IPS-NIHi7 (cell line): ENCODE data around the gene NCAM2.

Source experiments
- DNase-seq: peaks from one replicate; pipeline ENCODE4 v3.0.0; 2012; ENCODE audit warnings: mixed read lengths; ENCODE audit errors: extremely low spot score

The NCAM2 gene

GRCh38 chr21:21216047-21216446, 217.8 kb downstream of the NCAM2 start:
- DNase-seq = no peak

- no peak for DNase-seq
Measured at GRCh38 chr21:21226472-21226871, 228.3 kb downstream of the NCAM2 start.

GRCh38 chr21:21230672-21231071, 232.5 kb downstream of the NCAM2 start:
- no peak for DNase-seq

GRCh38 chr21:21231913-21232312, 233.7 kb downstream of the NCAM2 start:
- no peak for DNase-seq

- no peak for DNase-seq
Measured at GRCh38 chr21:21232320-21232719, 234.1 kb downstream of the NCAM2 start.

GRCh38 chr21:21233051-21233450, 234.8 kb downstream of the NCAM2 start:
- DNase-seq = no peak

GRCh38 chr21:21236996-21237395, 238.8 kb downstream of the NCAM2 start:
- no peak for DNase-seq

- no peak for DNase-seq
Measured at GRCh38 chr21:21238629-21239400, 240.6 kb downstream of the NCAM2 start.

- DNase-seq = no peak
Measured at GRCh38 chr21:21241391-21241790, 243.2 kb downstream of the NCAM2 start.

- no peak for DNase-seq
Measured at GRCh38 chr21:21246007-21246406, 247.8 kb downstream of the NCAM2 start.

- no peak for DNase-seq
Measured at GRCh38 chr21:21247424-21247823, 249.2 kb downstream of the NCAM2 start.

GRCh38 chr21:21262048-21262447, 263.8 kb downstream of the NCAM2 start:
- no peak for DNase-seq

GRCh38 chr21:21268061-21268471, 269.9 kb downstream of the NCAM2 start:
- DNase-seq = no peak

GRCh38 chr21:21268885-21269284, 270.7 kb downstream of the NCAM2 start:
- no peak for DNase-seq

GRCh38 chr21:21279193-21279901, 281.1 kb downstream of the NCAM2 start:
- no peak for DNase-seq

GRCh38 chr21:21283810-21284209, 285.6 kb downstream of the NCAM2 start:
- no peak for DNase-seq

- DNase-seq = no peak
Measured at GRCh38 chr21:21286170-21286798, 288.1 kb downstream of the NCAM2 start.

- DNase-seq = no peak
Measured at GRCh38 chr21:21290751-21291150, 292.5 kb downstream of the NCAM2 start.

- no peak for DNase-seq
Measured at GRCh38 chr21:21291883-21292569, 293.8 kb downstream of the NCAM2 start.

- DNase-seq = no peak
Measured at GRCh38 chr21:21295303-21295702, 297.1 kb downstream of the NCAM2 start.

GRCh38 chr21:21297211-21297610, 299.0 kb downstream of the NCAM2 start:
- DNase-seq = no peak

GRCh38 chr21:21301013-21301412, 302.8 kb downstream of the NCAM2 start:
- no peak for DNase-seq
